Motor neuron (in vitro differentiated cells): ENCODE data around the gene TMEM187. TPM values are rescaled to one million over a fixed set of nuclear protein-coding genes. Genes with fewer than 3 reads are reported as not detected.

Experiments used
- ATAC-seq, 8 experiments: fragments of 200-7000 bp; cut with Tn5 transposase; replicated peaks in 6 of 8; 2 replicates each; pipeline ENCODE4 v1.8.0; 2021; ENCODE audit warnings: mild to moderate bottlenecking in 8 of 8, moderate library complexity in 8 of 8
- H3K27ac ChIP-seq, 2 donors: fragments of 250-450 bp; sonication (Bioruptor Pico); 2 replicates each; pipeline ENCODE4 v1.9.0; 2021; ENCODE audit warnings: antibody characterized with exemption in 2 of 2, mild to moderate bottlenecking in 2 of 2, moderate library complexity in 1 of 2
- H3K4me1 ChIP-seq, 2 donors: fragments of 250-450 bp; sonication (Bioruptor Pico); replicated peaks in 1 of 2; 2 replicates each; pipeline ENCODE4 v1.6.1; 2021; ENCODE audit warnings: antibody characterized with exemption in 2 of 2, mild to moderate bottlenecking in 2 of 2, moderate library complexity in 1 of 2
- H3K4me3 ChIP-seq, 5 donors: fragments of 250-450 bp; sonication (Bioruptor Pico); 2 replicates each; pipeline ENCODE4 v1.9.0; 2021; ENCODE audit warnings: antibody characterized with exemption in 5 of 5, mild to moderate bottlenecking in 5 of 5, moderate library complexity in 4 of 5
- WGBS, 10 experiments: fragments of 450-650 bp; shearing (Covaris generic); methylation state at CpG; one replicate each; pipeline ENCODE4 v1.0.0; 2022; 5-methylcytosine and 5-hydroxymethylcytosine counted together
- in situ Hi-C, 9 experiments: fragments of 400-800 bp; cut with MboI; loops; one replicate each; pipeline ENCODE4 v1.15.0; 2021; ENCODE audit warnings: low sequenced_read_pairs in 9 of 9, low pct_unique_long_range_greater_than_20kb in 2 of 9; ENCODE audit not compliant: unreplicated experiment in 9 of 9
- total RNA-seq, 8 experiments: library from RNA; unstranded; fragments of 300-600 nt; gene quantifications; 2 replicates each; pipeline versions ENCODE4 v1.2.3 to v1.2.4, GENCODE V29; 2022

Gene TMEM187
- total RNA-seq, 8 experiments from 2014 or later, result 2.7 to 9.5 (median 4.7) TPM

GRCh38 chrX:154010330-154011087, 38.0 kb downstream of the TMEM187 start:
- peaks cover 6 to 8% of the 10 kb centered on the region in 2 donors for H3K4me1 ChIP-seq
- ATAC-seq, result no peak
- 40 to 100% (median 79%) methylated on average over 1 to 6 of the region's 18 CpGs; no CpG with 5 or more reads in 6 of the 10 experiments for WGBS, 10 experiments
- H3K4me3 ChIP-seq, result no peak overlapping the region
- in situ Hi-C loops, result no loop called here
- no peak overlapping the region for H3K27ac ChIP-seq

- ATAC-seq, result no peak
- no peak overlapping the region for H3K27ac ChIP-seq
- no peak overlapping the region for H3K4me3 ChIP-seq
- in situ Hi-C loops, result no loop called here
- 52 to 100% (median 77%) methylated on average over 1 to 5 of the region's 18 CpGs; no CpG with 5 or more reads in 6 of the 10 experiments for WGBS, 10 experiments
- H3K4me1 ChIP-seq, result peaks cover 6 to 8% of the 10 kb centered on the region in 2 donors
Measured at GRCh38 chrX:154011376-154012335, 39.1 kb downstream of the TMEM187 start.

GRCh38 chrX:154012336-154012991, 39.9 kb downstream of the TMEM187 start:
- WGBS, 10 experiments, result 45 to 55% methylated on average over 4 to 6 of the region's 17 CpGs; no CpG with 5 or more reads in 8 of the 10 experiments
- H3K4me1 ChIP-seq, result peaks cover 6 to 8% of the 10 kb centered on the region in 2 donors
- no peak overlapping the region for H3K27ac ChIP-seq
- ATAC-seq, result peak in 6 of 8 experiments; percentile 14 to 89 (median 68)
- in situ Hi-C loops, result no loop called here
- no peak overlapping the region for H3K4me3 ChIP-seq

GRCh38 chrX:154013001-154013421, 40.5 kb downstream of the TMEM187 start:
- no peak overlapping the region for H3K27ac ChIP-seq
- no peak overlapping the region for H3K4me3 ChIP-seq
- no CpG with 5 or more reads among the region's 17 CpGs for WGBS, 10 experiments
- H3K4me1 ChIP-seq, result peaks cover 6 to 8% of the 10 kb centered on the region in 2 donors
- peak in 4 of 8 experiments; percentile 9 to 15 (median 12) for ATAC-seq
- in situ Hi-C loops, result no loop called here

GRCh38 chrX:154013614-154014360, 41.2 kb downstream of the TMEM187 start:
- H3K27ac ChIP-seq, result no peak overlapping the region

GRCh38 chrX:154014429-154015380, 42.2 kb downstream of the TMEM187 start:
- Histone ChIP-seq H3K4me1 (peaks cover 8 to 18% of the 10 kb centered on the region in 2 donors), H3K27ac (no peak overlapping the region), H3K4me3 (no peak overlapping the region)
- ATAC-seq, result no peak
- 53 to 80% (median 57%) methylated on average over 3 to 7 of the region's 24 CpGs; no CpG with 5 or more reads in 7 of the 10 experiments for WGBS, 10 experiments
- in situ Hi-C loops, result no loop called here

More at GRCh38 chrX:154013614-154014360, 41.2 kb downstream of the TMEM187 start:
- in situ Hi-C loops, result no loop called here
- no peak overlapping the region for H3K4me3 ChIP-seq
- peaks cover 6 to 10% of the 10 kb centered on the region in 2 donors for H3K4me1 ChIP-seq
- peak; percentile 40 to 84 (median 79) for ATAC-seq
- WGBS, 10 experiments, result 17 to 53% (median 37%) methylated on average over 3 to 9 of the region's 20 CpGs; no CpG with 5 or more reads in 6 of the 10 experiments

- H3K27ac ChIP-seq, result no peak overlapping the region
- WGBS, 10 experiments, result 46 to 70% (median 60%) methylated on average over 1 to 3 of the region's 16 CpGs; no CpG with 5 or more reads in 7 of the 10 experiments
- H3K4me3 ChIP-seq, result no peak overlapping the region
- in situ Hi-C loops, result no loop called here
- H3K4me1 ChIP-seq, result peaks cover 13 to 22% of the 10 kb centered on the region in 2 donors
- no peak for ATAC-seq
Measured at GRCh38 chrX:154015581-154016264, 43.2 kb downstream of the TMEM187 start.

- H3K27ac ChIP-seq, result no peak overlapping the region
- in situ Hi-C loops, result no loop called here
- WGBS, 10 experiments, result no CpG with 5 or more reads among the region's 24 CpGs
- no peak overlapping the region for H3K4me3 ChIP-seq
- peaks cover 21 to 28% of the 10 kb centered on the region in 2 donors for H3K4me1 ChIP-seq
- ATAC-seq, result no peak
Measured at GRCh38 chrX:154016366-154017076, 44.0 kb downstream of the TMEM187 start.

GRCh38 chrX:154017766-154018517, 45.4 kb downstream of the TMEM187 start:
- ATAC-seq, result no peak
- Histone ChIP-seq H3K4me1 (peaks cover 30 to 38% of the 10 kb centered on the region in 2 donors), H3K4me3 (no peak overlapping the region), H3K27ac (no peak overlapping the region)
- WGBS, 10 experiments, result 73 to 100% methylated on average over 1 to 2 of the region's 26 CpGs; no CpG with 5 or more reads in 8 of the 10 experiments
- in situ Hi-C loops, result no loop called here

- peak overlapping the region in 3 of 5 donors; percentile 47 to 66 (median 48) for H3K4me3 ChIP-seq
- peaks cover 34 to 41% of the 10 kb centered on the region in 2 donors for H3K4me1 ChIP-seq
- peak overlapping the region in 1 of 2 donors; percentile 93 for H3K27ac ChIP-seq
- WGBS, 10 experiments, result 85 to 100% methylated on average over 1 to 5 of the region's 15 CpGs; no CpG with 5 or more reads in 8 of the 10 experiments
- no peak for ATAC-seq
- in situ Hi-C loops, result no loop called here
Measured at GRCh38 chrX:154018518-154019060, 46.0 kb downstream of the TMEM187 start.
